DOHH2 (cell line): ENCODE results near the gene MEOX1.

Experiments
- CTCF ChIP-seq: fragments of 200-600 bp; sonication (generic); IDR thresholded peaks from one replicate; pipeline ENCODE4 v1.5.1; 2014; ENCODE audit warnings: antibody characterized with exemption, mild to moderate bottlenecking, low read depth, low read length; ENCODE audit not compliant: poor library complexity, severe bottlenecking
- EZH2phosphoT487 ChIP-seq: fragments of 200-600 bp; sonication (generic); IDR thresholded peaks from 2 replicates; pipeline ENCODE4 v1.6.1; 2017; ENCODE audit warnings: borderline replicate concordance, mild to moderate bottlenecking, antibody characterized with exemption, low read length, moderate library complexity, mixed read lengths

GRCh38 chr17:43663383-43663782 is 1.7 kb upstream of the MEOX1 start:
- TF ChIP-seq EZH2phosphoT487, result no peak
- TF ChIP-seq CTCF, result no peak
